Neural progenitor cell (in vitro differentiated cells): ENCODE data around the gene COL23A1.

Experiments used
- EZH2 ChIP-seq: fragments of 200-600 bp; sonication (generic); IDR thresholded peaks from 2 replicates; pipeline ENCODE4 v1.6.1; 2017; ENCODE audit warnings: antibody characterized with exemption, mild to moderate bottlenecking, moderate library complexity
- TF ChIP-seq, protein P1 (sequence below): fragments of 200-600 bp; sonication (generic); IDR thresholded peaks from 2 replicates; pipeline ENCODE4 v1.5.1; 2017; ENCODE audit warnings: antibody characterized with exemption, mild to moderate bottlenecking

DNA sequence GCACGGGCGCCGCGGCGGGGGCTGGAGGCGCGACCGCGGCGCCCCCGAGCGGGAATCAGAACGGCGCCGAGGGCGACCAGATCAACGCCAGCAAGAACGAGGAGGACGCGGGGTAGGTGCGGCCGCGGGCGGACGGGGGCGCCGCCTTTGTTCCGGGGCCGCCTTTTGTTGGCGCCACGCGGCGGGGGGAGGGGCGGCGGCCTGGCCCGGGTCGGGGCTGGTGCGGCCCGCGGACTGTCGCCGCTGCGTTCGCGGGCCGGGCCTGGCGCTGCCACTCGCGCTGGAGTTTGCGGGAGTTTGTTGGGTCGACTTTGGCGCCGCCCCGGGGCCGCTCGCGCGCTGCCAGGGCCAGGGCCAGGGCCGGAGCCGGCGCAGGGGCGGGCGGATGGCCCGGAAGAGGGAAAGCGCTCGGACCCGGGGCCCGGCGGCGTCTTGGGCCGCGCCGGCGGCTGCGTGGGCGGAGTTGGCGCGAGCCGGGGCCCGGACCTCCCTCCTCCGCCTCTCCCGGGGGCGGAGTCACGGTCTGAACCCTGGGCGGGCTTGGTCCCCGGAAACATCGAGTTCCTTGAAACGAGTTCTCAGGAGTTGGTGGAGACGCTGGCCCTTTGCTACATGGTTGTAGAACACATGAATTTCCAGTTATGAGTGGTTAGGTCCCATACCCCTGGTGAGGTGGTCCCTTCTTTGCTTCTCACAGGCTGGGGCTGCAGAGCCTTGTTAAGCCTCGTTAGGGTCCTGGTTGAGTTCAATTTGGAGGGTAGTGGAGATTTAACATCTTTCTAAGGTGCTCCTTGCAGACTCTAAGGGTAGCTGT, 385.1 kb downstream of the COL23A1 start:
- TF ChIP-seq, protein P1, sequence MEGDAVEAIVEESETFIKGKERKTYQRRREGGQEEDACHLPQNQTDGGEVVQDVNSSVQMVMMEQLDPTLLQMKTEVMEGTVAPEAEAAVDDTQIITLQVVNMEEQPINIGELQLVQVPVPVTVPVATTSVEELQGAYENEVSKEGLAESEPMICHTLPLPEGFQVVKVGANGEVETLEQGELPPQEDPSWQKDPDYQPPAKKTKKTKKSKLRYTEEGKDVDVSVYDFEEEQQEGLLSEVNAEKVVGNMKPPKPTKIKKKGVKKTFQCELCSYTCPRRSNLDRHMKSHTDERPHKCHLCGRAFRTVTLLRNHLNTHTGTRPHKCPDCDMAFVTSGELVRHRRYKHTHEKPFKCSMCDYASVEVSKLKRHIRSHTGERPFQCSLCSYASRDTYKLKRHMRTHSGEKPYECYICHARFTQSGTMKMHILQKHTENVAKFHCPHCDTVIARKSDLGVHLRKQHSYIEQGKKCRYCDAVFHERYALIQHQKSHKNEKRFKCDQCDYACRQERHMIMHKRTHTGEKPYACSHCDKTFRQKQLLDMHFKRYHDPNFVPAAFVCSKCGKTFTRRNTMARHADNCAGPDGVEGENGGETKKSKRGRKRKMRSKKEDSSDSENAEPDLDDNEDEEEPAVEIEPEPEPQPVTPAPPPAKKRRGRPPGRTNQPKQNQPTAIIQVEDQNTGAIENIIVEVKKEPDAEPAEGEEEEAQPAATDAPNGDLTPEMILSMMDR, result no peak
- no peak for TF ChIP-seq EZH2
